GM12878 (cell line): ENCODE measurements around the gene GDF15. TPM values are rescaled to one million over a fixed set of nuclear protein-coding genes. Genes with fewer than 3 reads are reported as not detected.
A peak's percentile ranks its signal among the peaks of the same experiment; 100 is the strongest.

Experiments used
- ATF3 ChIP-seq: IDR thresholded peaks from 2 replicates; pipeline ENCODE4 v1.6.1; 2011; ENCODE audit warnings: low read depth, mild to moderate bottlenecking, low read length, moderate library complexity, borderline replicate concordance; ENCODE audit errors: extremely low read depth
- BCLAF1 ChIP-seq: fragments of 450-650 bp; IDR thresholded peaks from 2 replicates; pipeline ENCODE4 v1.6.1; 2017; ENCODE audit warnings: antibody characterized with exemption, mild to moderate bottlenecking, moderate library complexity
- CREB1 ChIP-seq: IDR thresholded peaks from 2 replicates; pipeline ENCODE4 v1.6.1; 2012; ENCODE audit warnings: low read depth, mild to moderate bottlenecking, inconsistent platforms
- CUX1 ChIP-seq: IDR thresholded peaks from 2 replicates; pipeline ENCODE4 v1.6.1; 2012; ENCODE audit warnings: improper control_type of control experiment, low read depth, low read length; ENCODE audit not compliant: insufficient replicate concordance
- FOS ChIP-seq: IDR thresholded peaks from 3 replicates; pipeline ENCODE4 v1.6.1; 2011; ENCODE audit warnings: borderline replicate concordance; ENCODE audit not compliant: insufficient read length; ENCODE audit errors: extremely low read depth
- IKZF1 ChIP-seq: fragments of 450-650 bp; conservative IDR thresholded peaks from 2 replicates; pipeline ENCODE4 v1.6.1; 2017; ENCODE audit warnings: antibody characterized with exemption, mild to moderate bottlenecking
- MEF2A ChIP-seq: IDR thresholded peaks from 2 replicates; pipeline ENCODE4 v1.6.1; 2011; ENCODE audit warnings: low read depth, mild to moderate bottlenecking, low read length, moderate library complexity; ENCODE audit not compliant: insufficient read depth
- MXI1 ChIP-seq: fragments of 150-350 bp; IDR thresholded peaks from 2 replicates; pipeline ENCODE4 v1.6.1; 2011; ENCODE audit warnings: low read depth, mild to moderate bottlenecking, inconsistent platforms, low read length, improper control_type of control experiment
- NBN ChIP-seq: fragments of 450-650 bp; IDR thresholded peaks from 2 replicates; pipeline ENCODE4 v1.6.1; 2016
- NFXL1 ChIP-seq: fragments of 450-650 bp; IDR thresholded peaks from 2 replicates; pipeline ENCODE4 v1.6.1; 2017; ENCODE audit warnings: antibody characterized with exemption, mild to moderate bottlenecking, borderline replicate concordance
- NR2F1 ChIP-seq: fragments of 450-650 bp; conservative IDR thresholded peaks from 2 replicates; pipeline ENCODE4 v1.6.1; 2017; ENCODE audit warnings: mild to moderate bottlenecking
- RAD21 ChIP-seq: IDR thresholded peaks from 2 replicates; pipeline ENCODE4 v1.6.1; 2011; ENCODE audit warnings: mild to moderate bottlenecking, low read depth, low read length, moderate library complexity; ENCODE audit not compliant: insufficient read depth
- RBBP5 ChIP-seq: fragments of 200-600 bp; sonication (generic); conservative IDR thresholded peaks from 2 replicates; pipeline ENCODE4 v1.6.1; 2016
- SUPT20H ChIP-seq: IDR thresholded peaks from 2 replicates; pipeline ENCODE4 v1.6.1; 2011; ENCODE audit warnings: low read depth, mild to moderate bottlenecking, low read length, moderate library complexity, borderline replicate concordance; ENCODE audit not compliant: control insufficient read depth
- USF1 ChIP-seq: IDR thresholded peaks from 2 replicates; pipeline ENCODE4 v1.6.1; 2011; ENCODE audit warnings: borderline replicate concordance, low read depth, mild to moderate bottlenecking, moderate library complexity, mixed read lengths, low read length; ENCODE audit not compliant: insufficient read depth; ENCODE audit errors: extremely low read length
- ZSCAN29 ChIP-seq: fragments of 450-650 bp; IDR thresholded peaks from 2 replicates; pipeline ENCODE4 v1.6.1; 2017; ENCODE audit warnings: mild to moderate bottlenecking, moderate library complexity
- polyA plus RNA-seq, 11 experiments: library from polyadenylated mRNA; depleted of rRNA in 4 of 11; unstranded in 6 of 11; stranded (reverse) in 5 of 11; fragments of >200 nt; fragmentation: Nextera tagmentation in 4 of 11; fragmentation: Illumina TruSeq in 1 of 11; extraction: Ambion mirVana in 4 of 11; extraction: Trizol in 1 of 11; gene quantifications; 1 replicate in 1 of 11; 2 replicates in 10 of 11; pipeline versions ENCODE4 v1.2.1 to v1.2.3, GENCODE V29; 2011 to 2016; ENCODE audit warnings: inconsistent platforms in 2 of 11, missing spikeins in 2 of 11, low read depth in 1 of 11
- total RNA-seq, 4 experiments: library from RNA; depleted of rRNA in 3 of 4; stranded (reverse); fragments of >200 nt in 3 of 4; fragmentation: Illumina TruSeq in 1 of 4; extraction: Trizol in 1 of 4; gene quantifications; 2 replicates each; pipeline versions ENCODE4 v1.2.1 to v1.2.3, GENCODE V29; 2013 to 2021
- TF ChIP-seq, protein P1 (sequence below): fragments of 450-650 bp; IDR thresholded peaks from 2 replicates; pipeline ENCODE4 v1.6.1; 2016; ENCODE audit warnings: mild to moderate bottlenecking
- TF ChIP-seq, protein P2 (sequence below): IDR thresholded peaks from 2 replicates; pipeline ENCODE4 v1.6.1; 2012; ENCODE audit warnings: low read depth, low read length, improper control_type of control experiment

Gene GDF15
- total and polyA plus RNA-seq, 10 of the 15 experiments (the other 5 are each of a cell fraction or from before 2014, with no cell fraction given) = 0.11 to 3.6 (median 1.6) TPM; not detected in 1

- TF ChIP-seq FOS (no peak), BCLAF1 (0 out of 2 replicates have a peak, but pooled peaks have one; percentile 55), RBBP5 (no peak), USF1 (no peak), NBN (no peak), MEF2A (no peak), NFXL1 (no peak), MXI1 (peak; percentile 35; the same call in 1 of the 2 replicates), CREB1 (no peak), CUX1 (no peak), RAD21 (no peak), ATF3 (no peak), IKZF1 (peak; percentile 69), SUPT20H (no peak), ZSCAN29 (peak; percentile 55; the same call in 1 of the 2 replicates), NR2F1 (no peak; the same call in 1 of the 2 replicates)
- TF ChIP-seq, protein P1, sequence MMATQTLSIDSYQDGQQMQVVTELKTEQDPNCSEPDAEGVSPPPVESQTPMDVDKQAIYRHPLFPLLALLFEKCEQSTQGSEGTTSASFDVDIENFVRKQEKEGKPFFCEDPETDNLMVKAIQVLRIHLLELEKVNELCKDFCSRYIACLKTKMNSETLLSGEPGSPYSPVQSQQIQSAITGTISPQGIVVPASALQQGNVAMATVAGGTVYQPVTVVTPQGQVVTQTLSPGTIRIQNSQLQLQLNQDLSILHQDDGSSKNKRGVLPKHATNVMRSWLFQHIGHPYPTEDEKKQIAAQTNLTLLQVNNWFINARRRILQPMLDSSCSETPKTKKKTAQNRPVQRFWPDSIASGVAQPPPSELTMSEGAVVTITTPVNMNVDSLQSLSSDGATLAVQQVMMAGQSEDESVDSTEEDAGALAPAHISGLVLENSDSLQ = no peak
- TF ChIP-seq, protein P2, sequence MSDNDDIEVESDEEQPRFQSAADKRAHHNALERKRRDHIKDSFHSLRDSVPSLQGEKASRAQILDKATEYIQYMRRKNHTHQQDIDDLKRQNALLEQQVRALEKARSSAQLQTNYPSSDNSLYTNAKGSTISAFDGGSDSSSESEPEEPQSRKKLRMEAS = no peak
These were observed 45.6 kb upstream of the GDF15 start, which contains the start of gene PGPEP1 (continued) for GRCh38 chr19:18340190-18340989.
